H9 (cell line): ENCODE measurements around the gene PRKCZ. TPM values are rescaled to one million over a fixed set of nuclear protein-coding genes. Genes with fewer than 3 reads are reported as not detected.

Source experiments
- DNase-seq: peaks from one replicate; pipeline ENCODE4 v3.0.0-alpha.2; 2017
- H2AFZ ChIP-seq: one replicate; pipeline ENCODE4 v1.6.1; 2013; ENCODE audit warnings: mild to moderate bottlenecking, low read length, control low read depth, moderate library complexity
- H2AK5ac ChIP-seq: 2 replicates; pipeline ENCODE4 v1.6.1; 2013; ENCODE audit warnings: low read length, control low read depth, mixed read lengths; ENCODE audit not compliant: insufficient read length
- H2BK120ac ChIP-seq: one replicate; pipeline ENCODE4 v1.6.1; 2013; ENCODE audit warnings: low read depth, mild to moderate bottlenecking, low read length, control low read depth, inconsistent platforms; ENCODE audit not compliant: poor library complexity, severe bottlenecking
- H2BK12ac ChIP-seq: 2 replicates; pipeline ENCODE4 v1.6.1; 2013; ENCODE audit warnings: low read length, control low read depth, mixed read lengths, low read depth; ENCODE audit not compliant: insufficient read length
- H2BK15ac ChIP-seq: 2 replicates; pipeline ENCODE4 v1.6.1; 2013; ENCODE audit warnings: low read depth, low read length, control low read depth
- H2BK20ac ChIP-seq: one replicate; pipeline ENCODE4 v1.6.1; 2013; ENCODE audit warnings: low read depth, mild to moderate bottlenecking, low read length, control low read depth, inconsistent platforms; ENCODE audit not compliant: poor library complexity, severe bottlenecking
- H2BK5ac ChIP-seq: 2 replicates; pipeline ENCODE4 v1.6.1; 2013; ENCODE audit warnings: low read length, control low read depth, mixed read lengths; ENCODE audit not compliant: insufficient read length
- H3K14ac ChIP-seq: 2 replicates; pipeline ENCODE4 v1.6.1; 2013; ENCODE audit warnings: low read length, control low read depth; ENCODE audit not compliant: insufficient read depth
- H3K18ac ChIP-seq: 2 replicates; pipeline ENCODE4 v1.6.1; 2013; ENCODE audit warnings: low read depth, mild to moderate bottlenecking, mixed read lengths, low read length, control low read depth; ENCODE audit not compliant: insufficient read length
- H3K23ac ChIP-seq: 2 replicates; pipeline ENCODE4 v1.6.1; 2013; ENCODE audit warnings: low read length, control low read depth, mixed read lengths, low read depth; ENCODE audit not compliant: insufficient read length
- H3K23me2 ChIP-seq: 2 replicates; pipeline ENCODE4 v1.6.1; 2013; ENCODE audit warnings: low read depth, mild to moderate bottlenecking, mixed read lengths, low read length, control low read depth; ENCODE audit not compliant: insufficient read length, poor library complexity, severe bottlenecking
- H3K27ac ChIP-seq: 2 replicates; pipeline ENCODE4 v1.5.1; 2013; ENCODE audit warnings: low read length, control low read depth, mixed read lengths, low read depth; ENCODE audit not compliant: insufficient read length
- H3K27me3 ChIP-seq: 2 replicates; pipeline ENCODE4 v1.6.1; 2013; ENCODE audit warnings: low read length, control low read depth, inconsistent platforms; ENCODE audit not compliant: insufficient read depth
- H3K4ac ChIP-seq: 2 replicates; pipeline ENCODE4 v1.6.1; 2013; ENCODE audit warnings: low read depth, mild to moderate bottlenecking, control low read depth, inconsistent platforms, low read length, moderate library complexity
- H3K4me1 ChIP-seq: 2 replicates; pipeline ENCODE4 v1.6.1; 2013; ENCODE audit warnings: low read length, control low read depth, inconsistent platforms; ENCODE audit not compliant: insufficient read depth
- H3K4me2 ChIP-seq: 2 replicates; pipeline ENCODE4 v1.6.1; 2013; ENCODE audit warnings: low read length, control low read depth, mixed read lengths; ENCODE audit not compliant: insufficient read length, insufficient read depth
- H3K56ac ChIP-seq: 2 replicates; pipeline ENCODE4 v1.6.1; 2013; ENCODE audit warnings: low read depth, mild to moderate bottlenecking, mixed read lengths, low read length, control low read depth; ENCODE audit not compliant: insufficient read length
- H3K79me1 ChIP-seq: 2 replicates; pipeline ENCODE4 v1.6.1; 2013; ENCODE audit warnings: low read depth, mild to moderate bottlenecking, moderate library complexity, low read length, control low read depth, inconsistent platforms; ENCODE audit not compliant: insufficient read depth, poor library complexity, severe bottlenecking
- H3K79me2 ChIP-seq: 2 replicates; pipeline ENCODE4 v1.6.1; 2013; ENCODE audit warnings: low read length, control low read depth, inconsistent platforms; ENCODE audit not compliant: insufficient read depth
- H3K9ac ChIP-seq: 2 replicates; pipeline ENCODE4 v1.6.1; 2013; ENCODE audit warnings: low read length, control low read depth, mixed read lengths; ENCODE audit not compliant: insufficient read length; ENCODE audit errors: extremely low read depth
- H3K9me3 ChIP-seq: one replicate; pipeline ENCODE4 v1.6.1; 2013; ENCODE audit warnings: low read depth, low read length, inconsistent platforms; ENCODE audit not compliant: control insufficient read depth
- H3T11ph ChIP-seq: one replicate; pipeline ENCODE4 v1.6.1; 2013; ENCODE audit warnings: mild to moderate bottlenecking, low read length, control low read depth, inconsistent platforms
- H4K20me1 ChIP-seq: one replicate; pipeline ENCODE4 v1.6.1; 2013; ENCODE audit not compliant: control insufficient read depth, insufficient read length, insufficient read depth
- H4K5ac ChIP-seq: 2 replicates; pipeline ENCODE4 v1.6.1; 2013; ENCODE audit warnings: low read depth, mild to moderate bottlenecking, mixed read lengths, low read length, control low read depth; ENCODE audit not compliant: insufficient read length
- H4K8ac ChIP-seq: replicated peaks from 2 replicates; pipeline ENCODE4 v1.6.1; 2013; ENCODE audit warnings: low read length, control low read depth, mixed read lengths, low read depth; ENCODE audit not compliant: insufficient read length
- H4K91ac ChIP-seq: 2 replicates; pipeline ENCODE4 v1.6.1; 2013; ENCODE audit warnings: low read depth, mild to moderate bottlenecking, moderate library complexity, mixed read lengths, low read length, control low read depth; ENCODE audit not compliant: insufficient read length
- H3K27ac Mint-ChIP-seq, 3 experiments: 2 replicates in 2 of 3; 3 replicates in 1 of 3; pipeline ENCODE4 v1.8.0; 2020 to 2021; ENCODE audit warnings: mixed read lengths in 3 of 3, mild to moderate bottlenecking in 1 of 3, moderate library complexity in 1 of 3
- H3K27me3 Mint-ChIP-seq: 2 replicates; pipeline ENCODE4 v1.8.0; 2021; ENCODE audit warnings: low read depth, mild to moderate bottlenecking, moderate library complexity, mixed read lengths
- H3K36me3 Mint-ChIP-seq, 3 experiments: 2 replicates in 2 of 3; 3 replicates in 1 of 3; pipeline ENCODE4 v1.8.0; 2020 to 2021; ENCODE audit warnings: low read depth in 3 of 3, mixed read lengths in 3 of 3; ENCODE audit not compliant: insufficient read depth in 1 of 3
- H3K4me1 Mint-ChIP-seq, 2 experiments: 2 replicates each; pipeline ENCODE4 v1.8.0; 2020; ENCODE audit warnings: mixed read lengths in 2 of 2
- H3K4me3 Mint-ChIP-seq, 2 experiments: 2 replicates in 1 of 2; 3 replicates in 1 of 2; pipeline ENCODE4 v1.8.0; 2020 to 2021; ENCODE audit warnings: mild to moderate bottlenecking in 2 of 2, mixed read lengths in 2 of 2, moderate library complexity in 1 of 2
- H3K9me3 Mint-ChIP-seq, 2 experiments: 2 replicates in 1 of 2; 3 replicates in 1 of 2; pipeline ENCODE4 v1.8.0; 2020; ENCODE audit warnings: mild to moderate bottlenecking in 2 of 2, mixed read lengths in 2 of 2, moderate library complexity in 1 of 2
- WGBS: extraction: QIAGEN DNeasy Blood & Tissue Kit; methylation state at CpG from one replicate; pipeline ENCODE4 v1.1.7; 2013; ENCODE audit warnings: missing lambda C conversion rate, low lambda C conversion rate, mixed read lengths; ENCODE audit not compliant: insufficient read length; ENCODE audit errors: extremely low coverage; 5-methylcytosine and 5-hydroxymethylcytosine counted together
- total RNA-seq: library from RNA; stranded (reverse); gene quantifications from 2 replicates; pipeline ENCODE4 v1.2.1, GENCODE V29; 2021
- TF ChIP-seq, protein P1 (sequence below): fragments of 200-600 bp; sonication (generic); conservative IDR thresholded peaks from 3 replicates; pipeline ENCODE4 v1.8.0; 2021; ENCODE audit warnings: antibody characterized with exemption, mild to moderate bottlenecking

The PRKCZ gene
- total RNA-seq, 1 experiment from 2014 or later = 48.4 TPM

DNA sequence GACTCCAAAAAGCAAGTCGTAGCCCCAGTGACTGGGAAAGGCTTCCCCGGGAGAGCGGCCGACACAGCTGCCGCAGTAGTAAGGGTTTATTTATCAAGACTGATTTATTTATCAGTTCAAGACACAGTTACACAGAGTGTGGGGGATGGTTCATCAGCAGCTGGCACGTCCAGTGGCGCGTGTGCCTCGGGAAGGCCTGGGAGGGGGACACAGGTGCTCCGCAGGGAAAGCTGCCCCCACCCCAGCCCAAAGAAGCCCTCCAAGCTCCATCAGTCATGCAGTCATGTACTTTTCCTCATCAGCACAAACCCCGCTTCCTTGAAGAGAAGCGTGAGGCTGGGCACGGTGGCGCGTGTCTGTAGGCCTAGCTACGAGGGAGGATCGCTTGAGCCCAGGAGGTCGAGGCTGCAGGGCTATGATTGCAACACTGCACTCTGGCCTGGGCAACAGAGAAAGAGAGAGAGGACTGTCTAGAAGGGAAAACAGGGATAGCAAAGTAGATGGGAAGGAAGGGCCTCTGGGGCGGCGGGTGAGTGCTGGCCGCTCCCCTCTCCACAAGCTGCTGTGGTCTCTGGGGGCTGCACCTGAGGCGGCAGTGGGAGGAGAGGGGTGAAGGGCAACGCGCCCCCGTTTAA is 53.2 kb downstream of the PRKCZ start:
- Histone ChIP-seq H3K4me1 (no peaks in the 10 kb centered on the region), H3K27me3 (no peaks in the 10 kb centered on the region), H4K91ac (no peak overlapping the region)

More for the DNA sequence above, 53.2 kb downstream of the PRKCZ start:
- no peak overlapping the region for H3K56ac ChIP-seq
- H3K27ac ChIP-seq = no peak overlapping the region
- H3K36me3 Mint-ChIP-seq = peaks cover 2 to 11% (median 10%) of the 10 kb centered on the region in 3 experiments
- no peak overlapping the region for H2BK15ac ChIP-seq
- no peak overlapping the region for H2AK5ac ChIP-seq
- H2BK12ac ChIP-seq = no peak overlapping the region
- no peak overlapping the region for H3K9ac ChIP-seq
- H3K23ac ChIP-seq = no peak overlapping the region
- H3K9me3 ChIP-seq = no peaks in the 10 kb centered on the region
- H3K4me1 Mint-ChIP-seq = peaks cover 3 to 15% of the 10 kb centered on the region in 2 experiments; a peak in 3 of 4 replicates
- H4K5ac ChIP-seq = no peak overlapping the region
- peaks cover 0 to under 1% of the 10 kb centered on the region in 2 experiments; a peak in 1 of 5 replicates for H3K9me3 Mint-ChIP-seq
- no peak overlapping the region for H3K18ac ChIP-seq
- WGBS = no CpG with 5 or more reads among the region's 25 CpGs
- H2AFZ ChIP-seq = no peak overlapping the region
- no peaks in the 10 kb centered on the region for H3K23me2 ChIP-seq
- no peaks in the 10 kb centered on the region for H3K27me3 Mint-ChIP-seq
- no peak for DNase-seq
- no peak overlapping the region for H3K14ac ChIP-seq
- H3K79me2 ChIP-seq = no peaks in the 10 kb centered on the region
- H3K4me2 ChIP-seq = no peak overlapping the region
- no peak overlapping the region; a peak in 1 of 5 replicates for H3K4me3 Mint-ChIP-seq
- no peaks in the 10 kb centered on the region for H4K20me1 ChIP-seq
- no peak overlapping the region for H2BK120ac ChIP-seq
- TF ChIP-seq, protein P1, sequence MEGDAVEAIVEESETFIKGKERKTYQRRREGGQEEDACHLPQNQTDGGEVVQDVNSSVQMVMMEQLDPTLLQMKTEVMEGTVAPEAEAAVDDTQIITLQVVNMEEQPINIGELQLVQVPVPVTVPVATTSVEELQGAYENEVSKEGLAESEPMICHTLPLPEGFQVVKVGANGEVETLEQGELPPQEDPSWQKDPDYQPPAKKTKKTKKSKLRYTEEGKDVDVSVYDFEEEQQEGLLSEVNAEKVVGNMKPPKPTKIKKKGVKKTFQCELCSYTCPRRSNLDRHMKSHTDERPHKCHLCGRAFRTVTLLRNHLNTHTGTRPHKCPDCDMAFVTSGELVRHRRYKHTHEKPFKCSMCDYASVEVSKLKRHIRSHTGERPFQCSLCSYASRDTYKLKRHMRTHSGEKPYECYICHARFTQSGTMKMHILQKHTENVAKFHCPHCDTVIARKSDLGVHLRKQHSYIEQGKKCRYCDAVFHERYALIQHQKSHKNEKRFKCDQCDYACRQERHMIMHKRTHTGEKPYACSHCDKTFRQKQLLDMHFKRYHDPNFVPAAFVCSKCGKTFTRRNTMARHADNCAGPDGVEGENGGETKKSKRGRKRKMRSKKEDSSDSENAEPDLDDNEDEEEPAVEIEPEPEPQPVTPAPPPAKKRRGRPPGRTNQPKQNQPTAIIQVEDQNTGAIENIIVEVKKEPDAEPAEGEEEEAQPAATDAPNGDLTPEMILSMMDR = no peak
- H3K27ac Mint-ChIP-seq = peak overlapping the region in 2 of 3 experiments; percentile 57 to 90; a peak in 3 of 7 replicates
- H4K8ac ChIP-seq = no peak overlapping the region
- H3T11ph ChIP-seq = no peak overlapping the region
- no peak overlapping the region for H2BK20ac ChIP-seq
- H3K79me1 ChIP-seq = no peaks in the 10 kb centered on the region
- H3K4ac ChIP-seq = no peak overlapping the region
- no peak overlapping the region for H2BK5ac ChIP-seq
